ENCODE measurements around the gene IFT43. TPM values are rescaled to one million over a fixed set of nuclear protein-coding genes. Genes with fewer than 3 reads are reported as not detected.

IFT43 gene
- total and polyA plus RNA-seq, 8 donors, result 23.1 to 51.1 (median 42.0) TPM

- Histone ChIP-seq H3K9me3 (no peaks in the 10 kb centered on the region), H3K27me3 (no peaks in the 10 kb centered on the region), H3K36me3 (peaks cover 0 to 9% of the 10 kb centered on the region in 2 donors), H3K4me1 (no peaks in the 10 kb centered on the region), H3K27ac (no peak overlapping the region), H3K4me3 (no peak overlapping the region)
- no peak for TF ChIP-seq CTCF (IDR thresholded peaks at IDR 0.05)
- no peak for ATAC-seq
- intact Hi-C loops (cut with DNase I), result no loop called here
- DNase-seq, result no peak
Observed at GRCh38 chr14:76057914-76058313, 72.4 kb downstream of the IFT43 start.

- DNase-seq (no peak), ATAC-seq (no peak)
- intact Hi-C loops (cut with DNase I), result no loop called here
- Histone ChIP-seq H3K36me3 (peaks cover 0 to 21% of the 10 kb centered on the region in 2 donors), H3K27ac (no peak overlapping the region), H3K9me3 (peaks cover 0 to 5% of the 10 kb centered on the region in 2 donors), H3K4me1 (no peaks in the 10 kb centered on the region), H3K4me3 (no peak overlapping the region), H3K27me3 (no peaks in the 10 kb centered on the region)
- TF ChIP-seq CTCF (IDR thresholded peaks at IDR 0.05), result no peak
Observed at GRCh38 chr14:76063327-76063726, 77.8 kb downstream of the IFT43 start.

- intact Hi-C loops (cut with DNase I), result no loop called here
- Histone ChIP-seq H3K4me3 (no peak overlapping the region), H3K27ac (no peak overlapping the region), H3K4me1 (no peaks in the 10 kb centered on the region), H3K27me3 (no peaks in the 10 kb centered on the region), H3K9me3 (peaks cover 0 to 5% of the 10 kb centered on the region in 2 donors), H3K36me3 (peaks cover 0 to 12% of the 10 kb centered on the region in 2 donors)
- DNase-seq (no peak), ATAC-seq (no peak)
- no peak for TF ChIP-seq CTCF (IDR thresholded peaks at IDR 0.05)
Observed at GRCh38 chr14:76065519-76065918, 80.0 kb downstream of the IFT43 start.

- H3K4me3 ChIP-seq, result no peak overlapping the region
- intact Hi-C loops (cut with DNase I), result no loop called here
- no peaks in the 10 kb centered on the region for H3K4me1 ChIP-seq
- no peak overlapping the region for H3K27ac ChIP-seq
- DNase-seq (no peak), ATAC-seq (no peak)
- peaks cover 0 to 5% of the 10 kb centered on the region in 2 donors for H3K9me3 ChIP-seq
- peaks cover 0 to 12% of the 10 kb centered on the region in 2 donors for H3K36me3 ChIP-seq
- TF ChIP-seq CTCF (IDR thresholded peaks at IDR 0.05), result no peak
- H3K27me3 ChIP-seq, result no peaks in the 10 kb centered on the region
Observed at GRCh38 chr14:76067536-76067935, 82.0 kb downstream of the IFT43 start.

GRCh38 chr14:76073717-76074116 lies 88.2 kb downstream of the IFT43 start:
- Histone ChIP-seq H3K27ac (no peak overlapping the region), H3K4me1 (no peaks in the 10 kb centered on the region), H3K9me3 (no peaks in the 10 kb centered on the region), H3K4me3 (no peak overlapping the region), H3K36me3 (no peaks in the 10 kb centered on the region), H3K27me3 (no peaks in the 10 kb centered on the region)
- TF ChIP-seq CTCF (IDR thresholded peaks at IDR 0.05), result no peak
- DNase-seq (peak in 2 of 4 donors; percentile 60 to 74), ATAC-seq (no peak)
- intact Hi-C loops (cut with DNase I), result no loop called here

Data from left lung (tissue), 10 donors.